RWPE2 (cell line): ENCODE results near the gene PRDM16.

Experiments used
- ATAC-seq: fragments of 200-7000 bp; cut with Tn5 transposase; 3 replicates; pipeline ENCODE4 v1.9.1; 2021; ENCODE audit warnings: low read depth
- DNase-seq: peaks from one replicate; pipeline ENCODE4 v3.0.0-alpha.2; 2020; ENCODE audit warnings: low spot score
- H3K27ac ChIP-seq: fragments of 450-650 bp; 2 replicates; pipeline ENCODE4 v1.5.1; 2017; ENCODE audit warnings: mild to moderate bottlenecking; ENCODE audit not compliant: poor library complexity, severe bottlenecking
- H3K27me3 ChIP-seq: fragments of 250-450 bp; sonication (Bioruptor Pico); 2 replicates; pipeline ENCODE4 v1.5.1; 2021; ENCODE audit warnings: mild to moderate bottlenecking, moderate library complexity; ENCODE audit not compliant: insufficient read depth, poor library complexity, severe bottlenecking
- H3K36me3 ChIP-seq: fragments of 250-450 bp; sonication (Bioruptor Pico); 2 replicates; pipeline ENCODE4 v1.5.1; 2020; ENCODE audit warnings: low read depth, mild to moderate bottlenecking, moderate library complexity
- H3K4me1 ChIP-seq: fragments of 250-450 bp; sonication (Bioruptor Pico); 2 replicates; pipeline ENCODE4 v1.5.1; 2021; ENCODE audit warnings: mild to moderate bottlenecking, moderate library complexity; ENCODE audit not compliant: insufficient read depth, poor library complexity, severe bottlenecking
- H3K4me3 ChIP-seq: fragments of 250-450 bp; sonication (Bioruptor Pico); 2 replicates; pipeline ENCODE4 v1.5.1; 2021; ENCODE audit warnings: mild to moderate bottlenecking, moderate library complexity; ENCODE audit not compliant: severe bottlenecking
- H3K9me3 ChIP-seq: fragments of 250-450 bp; sonication (Bioruptor Pico); 2 replicates; pipeline ENCODE4 v1.5.1; 2021; ENCODE audit warnings: mild to moderate bottlenecking, moderate library complexity; ENCODE audit not compliant: severe bottlenecking
- CTCF ChIP-seq: fragments of 450-650 bp; IDR thresholded peaks from one replicate; pipeline ENCODE4 v1.5.1; 2017; ENCODE audit warnings: mild to moderate bottlenecking, moderate library complexity; ENCODE audit not compliant: poor library complexity, severe bottlenecking

PRDM16 gene

GRCh38 chr1:3278416-3279181 is 209.6 kb downstream of the PRDM16 start:
- H3K27me3 ChIP-seq, result peaks cover 10% of the 10 kb centered on the region
- TF ChIP-seq CTCF, result no peak
- no peaks in the 10 kb centered on the region for H3K9me3 ChIP-seq
- no peak overlapping the region for H3K4me3 ChIP-seq
- H3K4me1 ChIP-seq, result no peaks in the 10 kb centered on the region
- no peak overlapping the region for H3K27ac ChIP-seq
- no peak for ATAC-seq
- DNase-seq, result no peak
- H3K36me3 ChIP-seq, result no peaks in the 10 kb centered on the region

GRCh38 chr1:3279182-3279470 is 210.1 kb downstream of the PRDM16 start:
- ATAC-seq (no peak), DNase-seq (no peak)
- Histone ChIP-seq H3K4me3 (no peak overlapping the region), H3K27ac (no peak overlapping the region), H3K36me3 (no peaks in the 10 kb centered on the region), H3K9me3 (no peaks in the 10 kb centered on the region), H3K4me1 (no peaks in the 10 kb centered on the region), H3K27me3 (peaks cover 15% of the 10 kb centered on the region)
- TF ChIP-seq CTCF, result no peak

- DNase-seq (no peak), ATAC-seq (no peak)
- H3K4me3 ChIP-seq, result no peak overlapping the region
- no peaks in the 10 kb centered on the region for H3K4me1 ChIP-seq
- no peaks in the 10 kb centered on the region for H3K9me3 ChIP-seq
- no peak overlapping the region for H3K27ac ChIP-seq
- TF ChIP-seq CTCF, result no peak
- no peaks in the 10 kb centered on the region for H3K36me3 ChIP-seq
- peaks cover 22% of the 10 kb centered on the region for H3K27me3 ChIP-seq
Measured at GRCh38 chr1:3281735-3282134, 212.7 kb downstream of the PRDM16 start.

GRCh38 chr1:3282186-3282585 is 213.2 kb downstream of the PRDM16 start:
- Histone ChIP-seq H3K4me3 (no peak overlapping the region), H3K27me3 (peaks cover 22% of the 10 kb centered on the region), H3K4me1 (no peaks in the 10 kb centered on the region), H3K27ac (no peak overlapping the region), H3K36me3 (no peaks in the 10 kb centered on the region), H3K9me3 (no peaks in the 10 kb centered on the region)
- ATAC-seq, result no peak
- DNase-seq, result no peak
- no peak for TF ChIP-seq CTCF

GRCh38 chr1:3282656-3283430 is 213.8 kb downstream of the PRDM16 start:
- no peaks in the 10 kb centered on the region for H3K36me3 ChIP-seq
- no peaks in the 10 kb centered on the region for H3K4me1 ChIP-seq
- peaks cover 22% of the 10 kb centered on the region for H3K27me3 ChIP-seq
- ATAC-seq, result no peak
- no peak overlapping the region for H3K27ac ChIP-seq
- H3K4me3 ChIP-seq, result no peak overlapping the region
- H3K9me3 ChIP-seq, result no peaks in the 10 kb centered on the region
- TF ChIP-seq CTCF, result no peak
- DNase-seq, result no peak
